ENCODE data around the gene ABT1.

DNA sequence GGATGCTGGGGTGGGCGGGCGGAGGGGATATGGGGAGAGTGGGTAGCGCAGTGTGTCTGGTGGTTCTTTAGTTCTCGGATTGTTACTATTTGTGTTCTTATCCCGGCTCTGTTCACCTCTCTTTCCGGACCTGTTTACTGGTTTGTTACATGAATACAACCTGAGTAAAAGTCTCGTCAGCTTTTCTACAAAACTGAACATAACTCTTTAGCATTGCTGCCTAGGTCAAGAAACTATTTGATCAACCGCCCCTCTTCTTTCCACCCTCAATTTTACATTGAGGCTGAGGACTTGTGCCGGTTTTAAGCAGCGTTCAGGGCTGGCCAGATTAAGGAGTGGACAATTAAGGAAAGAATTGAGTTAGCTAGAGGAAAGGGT lies 625 bp downstream of the ABT1 start:
- TF ChIP-seq, protein P1, sequence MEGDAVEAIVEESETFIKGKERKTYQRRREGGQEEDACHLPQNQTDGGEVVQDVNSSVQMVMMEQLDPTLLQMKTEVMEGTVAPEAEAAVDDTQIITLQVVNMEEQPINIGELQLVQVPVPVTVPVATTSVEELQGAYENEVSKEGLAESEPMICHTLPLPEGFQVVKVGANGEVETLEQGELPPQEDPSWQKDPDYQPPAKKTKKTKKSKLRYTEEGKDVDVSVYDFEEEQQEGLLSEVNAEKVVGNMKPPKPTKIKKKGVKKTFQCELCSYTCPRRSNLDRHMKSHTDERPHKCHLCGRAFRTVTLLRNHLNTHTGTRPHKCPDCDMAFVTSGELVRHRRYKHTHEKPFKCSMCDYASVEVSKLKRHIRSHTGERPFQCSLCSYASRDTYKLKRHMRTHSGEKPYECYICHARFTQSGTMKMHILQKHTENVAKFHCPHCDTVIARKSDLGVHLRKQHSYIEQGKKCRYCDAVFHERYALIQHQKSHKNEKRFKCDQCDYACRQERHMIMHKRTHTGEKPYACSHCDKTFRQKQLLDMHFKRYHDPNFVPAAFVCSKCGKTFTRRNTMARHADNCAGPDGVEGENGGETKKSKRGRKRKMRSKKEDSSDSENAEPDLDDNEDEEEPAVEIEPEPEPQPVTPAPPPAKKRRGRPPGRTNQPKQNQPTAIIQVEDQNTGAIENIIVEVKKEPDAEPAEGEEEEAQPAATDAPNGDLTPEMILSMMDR (IDR thresholded peaks at IDR 0.05; ENCODE audit: low read depth, low read length): no peak
- TF ChIP-seq EZH2phosphoT487 (IDR thresholded peaks at IDR 0.05; ENCODE audit: low read depth): no peak

Measured in OCI-LY3 (cell line).